GM23338 (cell line): ENCODE data around the gene LRRIQ4.

ENCODE experiments used
- CREB1 ChIP-seq: fragments of 250-450 bp; sonication (Bioruptor Pico); IDR thresholded peaks from 2 replicates; pipeline ENCODE4 v1.5.0; 2020; ENCODE audit warnings: low read depth, mild to moderate bottlenecking, moderate library complexity
- CTCF ChIP-seq, 2 experiments: fragments of 200-600 bp in 1 of 2; sonication (generic) in 1 of 2; conservative IDR thresholded peaks; 2 replicates each; pipeline versions ENCODE4 v1.5.1 to v1.6.1; 2016 to 2017; ENCODE audit warnings: antibody characterized with exemption in 2 of 2, low read depth in 2 of 2, mild to moderate bottlenecking in 2 of 2, moderate library complexity in 1 of 2
- ETS1 ChIP-seq: IDR thresholded peaks from 2 replicates; pipeline ENCODE4 v1.6.1; 2016; ENCODE audit warnings: antibody characterized with exemption
- EZH2 ChIP-seq: fragments of 200-600 bp; sonication (generic); IDR thresholded peaks from one replicate; pipeline ENCODE4 v1.8.0; 2017; ENCODE audit warnings: antibody characterized with exemption, mild to moderate bottlenecking, low read depth; ENCODE audit not compliant: unreplicated experiment
- EZH2phosphoT487 ChIP-seq: fragments of 200-600 bp; sonication (generic); IDR thresholded peaks from one replicate; pipeline ENCODE4 v1.8.1; 2018; ENCODE audit warnings: antibody characterized with exemption; ENCODE audit not compliant: unreplicated experiment
- JUNB ChIP-seq: IDR thresholded peaks from one replicate; pipeline ENCODE4 v1.6.1; 2016; ENCODE audit warnings: antibody characterized with exemption; ENCODE audit not compliant: unreplicated experiment
- NANOG ChIP-seq: IDR thresholded peaks from 2 replicates; pipeline ENCODE4 v1.6.1; 2016; ENCODE audit warnings: antibody characterized with exemption, borderline replicate concordance
- POLR2AphosphoS5 ChIP-seq: IDR thresholded peaks from 2 replicates; pipeline ENCODE4 v1.6.1; 2016; ENCODE audit warnings: antibody characterized with exemption, low read depth
- REST ChIP-seq: IDR thresholded peaks from one replicate; pipeline ENCODE4 v1.6.1; 2018; ENCODE audit warnings: antibody characterized with exemption; ENCODE audit not compliant: unreplicated experiment
- STAT1 ChIP-seq: IDR thresholded peaks from one replicate; pipeline ENCODE4 v1.6.1; 2016; ENCODE audit warnings: antibody characterized with exemption; ENCODE audit not compliant: unreplicated experiment
- ZNF114 ChIP-seq: fragments of 250-450 bp; sonication (Bioruptor Pico); IDR thresholded peaks from 2 replicates; pipeline ENCODE4 v1.5.0; 2020; ENCODE audit warnings: mild to moderate bottlenecking, moderate library complexity
- ZNF331 ChIP-seq: fragments of 250-450 bp; sonication (Bioruptor Pico); IDR thresholded peaks from 2 replicates; pipeline ENCODE4 v1.5.0; 2020; ENCODE audit warnings: low read depth, mild to moderate bottlenecking, moderate library complexity
- TF ChIP-seq, protein P1 (sequence below): fragments of 250-450 bp; sonication (Bioruptor Pico); IDR thresholded peaks from 2 replicates; pipeline ENCODE4 v1.5.0; 2020; ENCODE audit warnings: mild to moderate bottlenecking, moderate library complexity

DNA sequence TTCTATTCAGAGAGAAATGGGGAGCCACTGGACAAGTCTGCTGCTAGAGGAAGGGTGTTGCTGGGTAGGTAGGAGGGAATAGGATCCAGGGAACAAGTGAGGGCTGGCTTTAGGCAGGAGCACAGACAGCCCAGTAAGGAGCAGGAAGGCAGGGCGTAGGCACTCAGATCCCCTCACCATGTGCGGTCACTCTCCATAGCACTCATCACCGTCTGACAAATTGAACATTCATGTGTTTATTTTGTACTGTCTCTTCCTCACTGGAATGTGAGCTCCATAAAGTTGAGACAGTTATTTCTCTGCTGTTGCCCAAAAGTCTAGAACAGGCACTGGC lies 24.2 kb downstream of the LRRIQ4 start:
- TF ChIP-seq CTCF (conservative IDR thresholded peaks at IDR 0.05; ENCODE audit: low read depth in 2 of 2) (no peak), POLR2AphosphoS5 (no peak), REST (no peak), EZH2phosphoT487 (no peak), NANOG (no peak), EZH2 (no peak), ZNF331 (CRISPR knock-in tag) (no peak), STAT1 (no peak), JUNB (no peak), ZNF114 (CRISPR knock-in tag) (no peak), CREB1 (no peak), ETS1 (no peak)
- TF ChIP-seq, protein P1, sequence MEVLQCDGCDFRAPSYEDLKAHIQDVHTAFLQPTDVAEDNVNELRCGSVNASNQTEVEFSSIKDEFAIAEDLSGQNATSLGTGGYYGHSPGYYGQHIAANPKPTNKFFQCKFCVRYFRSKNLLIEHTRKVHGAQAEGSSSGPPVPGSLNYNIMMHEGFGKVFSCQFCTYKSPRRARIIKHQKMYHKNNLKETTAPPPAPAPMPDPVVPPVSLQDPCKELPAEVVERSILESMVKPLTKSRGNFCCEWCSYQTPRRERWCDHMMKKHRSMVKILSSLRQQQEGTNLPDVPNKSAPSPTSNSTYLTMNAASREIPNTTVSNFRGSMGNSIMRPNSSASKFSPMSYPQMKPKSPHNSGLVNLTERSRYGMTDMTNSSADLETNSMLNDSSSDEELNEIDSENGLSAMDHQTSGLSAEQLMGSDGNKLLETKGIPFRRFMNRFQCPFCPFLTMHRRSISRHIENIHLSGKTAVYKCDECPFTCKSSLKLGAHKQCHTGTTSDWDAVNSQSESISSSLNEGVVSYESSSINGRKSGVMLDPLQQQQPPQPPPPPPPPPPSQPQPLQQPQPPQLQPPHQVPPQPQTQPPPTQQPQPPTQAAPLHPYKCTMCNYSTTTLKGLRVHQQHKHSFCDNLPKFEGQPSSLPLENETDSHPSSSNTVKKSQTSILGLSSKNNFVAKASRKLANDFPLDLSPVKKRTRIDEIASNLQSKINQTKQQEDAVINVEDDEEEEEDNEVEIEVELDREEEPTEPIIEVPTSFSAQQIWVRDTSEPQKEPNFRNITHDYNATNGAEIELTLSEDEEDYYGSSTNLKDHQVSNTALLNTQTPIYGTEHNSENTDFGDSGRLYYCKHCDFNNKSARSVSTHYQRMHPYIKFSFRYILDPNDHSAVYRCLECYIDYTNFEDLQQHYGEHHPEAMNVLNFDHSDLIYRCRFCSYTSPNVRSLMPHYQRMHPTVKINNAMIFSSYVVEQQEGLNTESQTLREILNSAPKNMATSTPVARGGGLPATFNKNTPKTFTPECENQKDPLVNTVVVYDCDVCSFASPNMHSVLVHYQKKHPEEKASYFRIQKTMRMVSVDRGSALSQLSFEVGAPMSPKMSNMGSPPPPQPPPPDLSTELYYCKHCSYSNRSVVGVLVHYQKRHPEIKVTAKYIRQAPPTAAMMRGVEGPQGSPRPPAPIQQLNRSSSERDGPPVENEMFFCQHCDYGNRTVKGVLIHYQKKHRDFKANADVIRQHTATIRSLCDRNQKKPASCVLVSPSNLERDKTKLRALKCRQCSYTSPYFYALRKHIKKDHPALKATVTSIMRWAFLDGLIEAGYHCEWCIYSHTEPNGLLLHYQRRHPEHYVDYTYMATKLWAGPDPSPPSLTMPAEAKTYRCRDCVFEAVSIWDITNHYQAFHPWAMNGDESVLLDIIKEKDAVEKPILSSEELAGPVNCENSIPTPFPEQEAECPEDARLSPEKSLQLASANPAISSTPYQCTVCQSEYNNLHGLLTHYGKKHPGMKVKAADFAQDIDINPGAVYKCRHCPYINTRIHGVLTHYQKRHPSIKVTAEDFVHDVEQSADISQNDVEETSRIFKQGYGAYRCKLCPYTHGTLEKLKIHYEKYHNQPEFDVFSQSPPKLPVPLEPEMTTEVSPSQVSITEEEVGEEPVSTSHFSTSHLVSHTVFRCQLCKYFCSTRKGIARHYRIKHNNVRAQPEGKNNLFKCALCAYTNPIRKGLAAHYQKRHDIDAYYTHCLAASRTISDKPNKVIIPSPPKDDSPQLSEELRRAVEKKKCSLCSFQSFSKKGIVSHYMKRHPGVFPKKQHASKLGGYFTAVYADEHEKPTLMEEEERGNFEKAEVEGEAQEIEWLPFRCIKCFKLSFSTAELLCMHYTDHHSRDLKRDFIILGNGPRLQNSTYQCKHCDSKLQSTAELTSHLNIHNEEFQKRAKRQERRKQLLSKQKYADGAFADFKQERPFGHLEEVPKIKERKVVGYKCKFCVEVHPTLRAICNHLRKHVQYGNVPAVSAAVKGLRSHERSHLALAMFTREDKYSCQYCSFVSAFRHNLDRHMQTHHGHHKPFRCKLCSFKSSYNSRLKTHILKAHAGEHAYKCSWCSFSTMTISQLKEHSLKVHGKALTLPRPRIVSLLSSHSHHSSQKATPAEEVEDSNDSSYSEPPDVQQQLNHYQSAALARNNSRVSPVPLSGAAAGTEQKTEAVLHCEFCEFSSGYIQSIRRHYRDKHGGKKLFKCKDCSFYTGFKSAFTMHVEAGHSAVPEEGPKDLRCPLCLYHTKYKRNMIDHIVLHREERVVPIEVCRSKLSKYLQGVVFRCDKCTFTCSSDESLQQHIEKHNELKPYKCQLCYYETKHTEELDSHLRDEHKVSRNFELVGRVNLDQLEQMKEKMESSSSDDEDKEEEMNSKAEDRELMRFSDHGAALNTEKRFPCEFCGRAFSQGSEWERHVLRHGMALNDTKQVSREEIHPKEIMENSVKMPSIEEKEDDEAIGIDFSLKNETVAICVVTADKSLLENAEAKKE (CRISPR knock-in tag), result no peak
